MCF 10A (cell line): ENCODE data around the gene PRKCQ. TPM values are rescaled to one million over a fixed set of nuclear protein-coding genes. Genes with fewer than 3 reads are reported as not detected.

ENCODE experiments used
- BruUV-seq: library from RNA; stranded (reverse); fragments of 400-500 nt; replicated peaks from 2 replicates; lab custom pipeline; 2021; lab: Mats Ljungman, UMichigan
- CTCF ChIA-PET: fragments of 300-600 bp; sonication (Branson Sonifier 250); formaldehyde crosslinking; extraction: SDS; loops from one replicate; lab custom pipeline; 2021; ENCODE audit warnings: antibody characterized with exemption, inconsistent platforms; lab: Yijun Ruan, JAX
- POLR2A ChIA-PET: fragments of 300-600, 350-650 bp; sonication (Branson Sonifier 250); formaldehyde crosslinking; extraction: SDS; loops from one replicate; lab custom pipeline; 2020; ENCODE audit warnings: antibody characterized with exemption, inconsistent platforms; lab: Yijun Ruan, JAX
- DNase-seq: peaks from one replicate; pipeline ENCODE4 v3.0.0-alpha.2; 2018; ENCODE audit not compliant: unreplicated experiment
- H3K27ac Mint-ChIP-seq: one replicate; pipeline ENCODE4 v1.8.0; 2022; ENCODE audit warnings: mild to moderate bottlenecking, low read depth, mixed read lengths; ENCODE audit not compliant: unreplicated experiment
- H3K27me3 Mint-ChIP-seq: one replicate; pipeline ENCODE4 v1.8.0; 2022; ENCODE audit warnings: mixed read lengths; ENCODE audit not compliant: insufficient read depth, unreplicated experiment
- H3K36me3 Mint-ChIP-seq: one replicate; pipeline ENCODE4 v1.8.0; 2022; ENCODE audit warnings: mild to moderate bottlenecking, moderate library complexity, mixed read lengths; ENCODE audit not compliant: insufficient read depth, unreplicated experiment
- H3K4me1 Mint-ChIP-seq: one replicate; pipeline ENCODE4 v1.8.0; 2022; ENCODE audit warnings: mixed read lengths; ENCODE audit not compliant: insufficient read depth, unreplicated experiment
- H3K4me3 Mint-ChIP-seq: one replicate; pipeline ENCODE4 v1.8.0; 2022; ENCODE audit warnings: mild to moderate bottlenecking, moderate library complexity, mixed read lengths; ENCODE audit not compliant: unreplicated experiment
- H3K9me3 Mint-ChIP-seq: one replicate; pipeline ENCODE4 v1.8.0; 2022; ENCODE audit warnings: mixed read lengths; ENCODE audit not compliant: unreplicated experiment
- intact Hi-C: fragments of 100-400 bp; cut with micrococcal nuclease; formaldehyde crosslinking; loops from 2 replicates; pipeline ENCODE4 v1.14.1; 2022
- total RNA-seq: library from RNA; stranded (reverse); gene quantifications from 2 replicates; pipeline ENCODE4 v1.2.3, GENCODE V29; 2022
- TF ChIP-seq, protein P1 (sequence below): fragments of 200-600 bp; IDR thresholded peaks from one replicate; pipeline ENCODE4 v1.8.0; 2022; ENCODE audit warnings: antibody characterized with exemption, mild to moderate bottlenecking; ENCODE audit not compliant: unreplicated experiment

Gene PRKCQ
- total RNA-seq, 1 experiment from 2014 or later, result 0.44 TPM

GRCh38 chr10:6516929-6517284 lies 63.2 kb downstream of the PRKCQ start:
- BruUV-seq, result no TSS peak
- peaks cover 8% of the 10 kb centered on the region for H3K4me1 Mint-ChIP-seq
- ChIA-PET CTCF (interaction anchor here (0.6 kb wide), 1 partner anchor 636 kb away, joined by 3 read pairs; no protein-coding TSS in a partner anchor), POLR2A (interaction anchor here (0.7 kb wide), 1 partner anchor 9 kb away, joined by 3 read pairs; no protein-coding TSS in a partner anchor)
- H3K36me3 Mint-ChIP-seq, result no peaks in the 10 kb centered on the region
- no peak overlapping the region for H3K27ac Mint-ChIP-seq
- H3K9me3 Mint-ChIP-seq, result no peaks in the 10 kb centered on the region
- peaks cover 14% of the 10 kb centered on the region for H3K27me3 Mint-ChIP-seq
- TF ChIP-seq, protein P1, sequence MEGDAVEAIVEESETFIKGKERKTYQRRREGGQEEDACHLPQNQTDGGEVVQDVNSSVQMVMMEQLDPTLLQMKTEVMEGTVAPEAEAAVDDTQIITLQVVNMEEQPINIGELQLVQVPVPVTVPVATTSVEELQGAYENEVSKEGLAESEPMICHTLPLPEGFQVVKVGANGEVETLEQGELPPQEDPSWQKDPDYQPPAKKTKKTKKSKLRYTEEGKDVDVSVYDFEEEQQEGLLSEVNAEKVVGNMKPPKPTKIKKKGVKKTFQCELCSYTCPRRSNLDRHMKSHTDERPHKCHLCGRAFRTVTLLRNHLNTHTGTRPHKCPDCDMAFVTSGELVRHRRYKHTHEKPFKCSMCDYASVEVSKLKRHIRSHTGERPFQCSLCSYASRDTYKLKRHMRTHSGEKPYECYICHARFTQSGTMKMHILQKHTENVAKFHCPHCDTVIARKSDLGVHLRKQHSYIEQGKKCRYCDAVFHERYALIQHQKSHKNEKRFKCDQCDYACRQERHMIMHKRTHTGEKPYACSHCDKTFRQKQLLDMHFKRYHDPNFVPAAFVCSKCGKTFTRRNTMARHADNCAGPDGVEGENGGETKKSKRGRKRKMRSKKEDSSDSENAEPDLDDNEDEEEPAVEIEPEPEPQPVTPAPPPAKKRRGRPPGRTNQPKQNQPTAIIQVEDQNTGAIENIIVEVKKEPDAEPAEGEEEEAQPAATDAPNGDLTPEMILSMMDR, result no peak
- intact Hi-C loops, result no loop called here
- no peak overlapping the region for H3K4me3 Mint-ChIP-seq
- DNase-seq, result no peak

DNA sequence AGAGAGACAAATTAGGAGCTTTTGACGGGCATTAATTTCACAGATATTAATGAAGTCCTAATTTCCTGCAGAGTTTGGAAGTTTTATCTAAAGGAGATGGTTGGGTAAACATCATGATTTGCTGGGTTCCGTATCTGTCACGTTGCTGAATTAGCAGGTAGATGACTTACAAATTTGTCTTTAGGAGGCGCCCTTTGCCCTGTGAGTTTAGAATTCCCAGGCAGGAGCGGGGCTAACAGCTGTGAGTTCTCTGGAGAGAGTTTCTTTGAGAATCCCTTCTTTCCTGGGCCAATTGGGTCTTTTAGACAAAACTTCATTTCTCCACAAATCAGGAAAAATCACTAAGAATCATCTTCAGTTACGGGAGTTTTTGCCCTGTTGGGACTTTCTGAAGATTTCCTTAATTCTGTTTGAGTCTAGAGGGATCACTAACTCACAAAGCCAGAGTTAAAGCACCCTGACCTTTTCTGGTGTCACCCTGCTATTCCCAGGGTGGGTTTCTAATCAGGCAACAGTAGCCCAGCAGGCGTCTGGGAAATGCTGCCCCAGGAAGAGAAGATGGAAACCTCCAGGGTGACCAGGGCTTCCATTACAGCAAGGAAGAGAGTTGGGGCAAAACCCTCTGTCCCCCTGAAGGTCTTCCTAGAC lies 63.7 kb downstream of the PRKCQ start:
- POLR2A ChIA-PET, result interaction anchor here (0.7 kb wide), 1 partner anchor 10 kb away, joined by 3 read pairs; no protein-coding TSS in a partner anchor
- H3K36me3 Mint-ChIP-seq, result no peaks in the 10 kb centered on the region
- no peak overlapping the region for H3K27ac Mint-ChIP-seq
- H3K27me3 Mint-ChIP-seq, result peaks cover 14% of the 10 kb centered on the region
- no TSS peak for BruUV-seq
- CTCF ChIA-PET, result no interaction called here
- peaks cover 3% of the 10 kb centered on the region for H3K9me3 Mint-ChIP-seq
- peaks cover 8% of the 10 kb centered on the region for H3K4me1 Mint-ChIP-seq
- H3K4me3 Mint-ChIP-seq, result no peak overlapping the region
- no peak for DNase-seq
- TF ChIP-seq, protein P1, result no peak
- intact Hi-C loops, result no loop called here

- Mint-ChIP-seq H3K36me3 (no peaks in the 10 kb centered on the region), H3K4me1 (peaks cover 2% of the 10 kb centered on the region), H3K9me3 (peaks cover 10% of the 10 kb centered on the region), H3K4me3 (no peak overlapping the region), H3K27me3 (peaks cover 6% of the 10 kb centered on the region), H3K27ac (no peak overlapping the region)
- intact Hi-C loops, result no loop called here
- DNase-seq, result no peak
- CTCF ChIA-PET, result no interaction called here
- TF ChIP-seq, protein P1, result no peak
- POLR2A ChIA-PET, result no interaction called here
- no TSS peak for BruUV-seq
Measured at GRCh38 chr10:6514844-6515780, 65.0 kb downstream of the PRKCQ start.

DNA sequence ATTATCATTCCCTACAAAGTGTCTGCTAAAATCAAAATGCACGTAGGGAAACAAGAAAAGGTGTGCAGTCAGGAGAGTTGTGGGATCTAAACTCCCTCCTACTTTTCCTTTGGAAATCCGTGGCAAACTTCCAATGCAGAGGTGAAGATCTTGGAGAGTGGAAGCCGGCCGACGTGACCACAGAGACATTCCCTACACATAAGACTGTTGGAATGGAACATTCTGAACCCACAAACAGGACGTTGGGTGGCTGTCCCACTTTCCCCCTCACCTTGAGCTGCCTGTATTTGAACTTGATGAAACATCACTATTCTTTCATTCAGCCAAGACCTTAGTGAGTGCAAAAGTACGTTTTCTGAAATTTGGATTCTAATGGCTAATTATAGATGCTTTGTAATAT lies 65.9 kb downstream of the PRKCQ start:
- H3K36me3 Mint-ChIP-seq, result no peaks in the 10 kb centered on the region
- no peak overlapping the region for H3K27ac Mint-ChIP-seq
- peaks cover 10% of the 10 kb centered on the region for H3K9me3 Mint-ChIP-seq
- H3K4me3 Mint-ChIP-seq, result no peak overlapping the region
- ChIA-PET CTCF (no interaction called here), POLR2A (no interaction called here)
- no peaks in the 10 kb centered on the region for H3K4me1 Mint-ChIP-seq
- no peaks in the 10 kb centered on the region for H3K27me3 Mint-ChIP-seq
- intact Hi-C loops, result no loop called here
- no TSS peak for BruUV-seq
- DNase-seq, result no peak
- TF ChIP-seq, protein P1, result no peak
